ENCODE data around the gene NRXN3. TPM values are rescaled to one million over a fixed set of nuclear protein-coding genes. Genes with fewer than 3 reads are reported as not detected.

NRXN3 gene
- total and polyA plus RNA-seq, 2 of the 4 experiments (the other 2 are of a cell fraction), result 4.8 to 25.1 TPM

DNA sequence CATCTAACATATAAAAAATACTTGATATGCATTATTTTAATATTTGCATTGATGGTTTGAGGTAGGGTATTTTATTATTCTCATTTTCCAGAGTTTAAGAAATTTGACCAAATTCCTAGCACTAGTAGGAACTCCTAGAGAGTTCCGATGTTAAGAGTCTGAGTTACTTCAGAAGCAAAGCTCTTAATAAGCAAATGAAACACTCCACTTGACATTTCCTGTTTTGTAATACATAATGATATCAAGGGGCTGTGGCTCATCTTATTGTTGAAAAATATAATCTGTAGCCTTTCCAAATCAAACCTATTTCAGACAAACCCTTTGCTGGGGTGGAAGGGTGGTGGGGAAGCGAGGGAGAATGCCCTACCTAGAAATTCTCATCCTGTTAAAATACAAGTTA lies 1685.6 kb downstream of the NRXN3 start:
- Histone ChIP-seq H4K5ac (ENCODE audit: low read depth, low read length) (no peak overlapping the region), H2BK15ac (ENCODE audit: low read depth, low read length) (no peak overlapping the region), H2BK5ac (ENCODE audit: low read depth, low read length, poor library complexity, severe bottlenecking) (no peak overlapping the region), H3K9me3 (ENCODE audit: control insufficient read depth, insufficient read depth, low read length) (no peaks in the 10 kb centered on the region), H3K9me1 (ENCODE audit: insufficient read depth, low read length) (no peaks in the 10 kb centered on the region), H3K27me3 (ENCODE audit: control insufficient read depth, insufficient read depth, low read length) (no peaks in the 10 kb centered on the region), H4K20me1 (ENCODE audit: insufficient read depth, low read length) (no peaks in the 10 kb centered on the region), H2AK9ac (replicated peaks; ENCODE audit: low read depth, low read length, poor library complexity) (no peak overlapping the region), H3K9ac (ENCODE audit: low read depth, low read length) (no peak overlapping the region), H3K79me1 (ENCODE audit: low read depth in 1 of 2, low read length in 2 of 2) (no peaks in the 10 kb centered on the region), H4K8ac (ENCODE audit: low read depth in 2 of 2, low read length in 2 of 2) (no peak overlapping the region), H3K18ac (ENCODE audit: low read depth, low read length) (no peak overlapping the region), H3K4me2 (ENCODE audit: low read depth, low read length) (no peak overlapping the region), H4K91ac (ENCODE audit: insufficient read depth, low read depth, low read length) (no peak overlapping the region), H2BK20ac (ENCODE audit: low read depth, low read length) (no peak overlapping the region), H3K27ac (ENCODE audit: insufficient read depth, low read length) (no peak overlapping the region), H3K14ac (replicated peaks; ENCODE audit: low read depth, low read length) (no peak overlapping the region), H3K4ac (ENCODE audit: low read depth, low read length) (no peak overlapping the region), H3K23ac (ENCODE audit: low read depth, low read length) (no peak overlapping the region), H3K4me1 (ENCODE audit: control insufficient read depth, insufficient read depth, low read length) (no peaks in the 10 kb centered on the region), H2BK120ac (ENCODE audit: low read depth, low read length) (no peak overlapping the region), H3K56ac (ENCODE audit: extremely low read depth, insufficient read depth, low read length) (no peak overlapping the region), H3K36me3 (ENCODE audit: control insufficient read depth, insufficient read depth, low read length) (no peaks in the 10 kb centered on the region), H2AFZ (replicated peaks; ENCODE audit: low read length, poor library complexity) (no peak overlapping the region), H3K4me3 (ENCODE audit: insufficient read depth, low read depth, low read length) (no peak overlapping the region), H2AK5ac (ENCODE audit: low read depth, low read length) (no peak overlapping the region)
- dilution Hi-C loops (cut with HindIII; ENCODE audit: low sequenced_read_pairs, unreplicated experiment) (no loop called here), intact Hi-C loops (cut with micrococcal nuclease) (loop anchor here (10.0 kb wide), 1 partner anchor 581 kb away; no protein-coding TSS in a partner anchor), in situ Hi-C loops (cut with MboI; ENCODE audit: low sequenced_read_pairs) (no loop called here)
- no peak for ATAC-seq (ENCODE audit: low read depth)
- BruUV-seq (replicated peaks), result no TSS peak
- POLR2A ChIA-PET (ENCODE audit: unreplicated experiment), result no interaction called here
- peak; percentile 9 for DNase-seq
- CTCF ChIA-PET, result interaction anchor here (1.4 kb wide), 1 partner anchor 9 kb away, joined by 5 read pairs; no protein-coding TSS in a partner anchor
- no peak for TF ChIP-seq RAD21 (IDR thresholded peaks at IDR 0.05; ENCODE audit: low read length)
- no peak for TF ChIP-seq SMC3 (IDR thresholded peaks at IDR 0.05; ENCODE audit: low read depth, low read length)
- no peak for TF ChIP-seq POLR2A (IDR thresholded peaks at IDR 0.05; ENCODE audit: low read depth, low read length)
- no peak for TF ChIP-seq RCOR1 (IDR thresholded peaks at IDR 0.05; ENCODE audit: insufficient replicate concordance, low read length)
- TF ChIP-seq MAZ (IDR thresholded peaks at IDR 0.05; ENCODE audit: borderline replicate concordance, low read depth, low read length), result no peak
- TF ChIP-seq BHLHE40 (IDR thresholded peaks at IDR 0.05; ENCODE audit: low read depth, low read length), result no peak
- TF ChIP-seq RFX5 (IDR thresholded peaks at IDR 0.05; ENCODE audit: low read depth, low read length), result no peak
- no peak for TF ChIP-seq NFE2L2 (IDR thresholded peaks at IDR 0.05; ENCODE audit: low read depth, low read length)
- TF ChIP-seq MAFK (IDR thresholded peaks at IDR 0.05; ENCODE audit: low read depth, low read length), result no peak
- TF ChIP-seq, protein P1, sequence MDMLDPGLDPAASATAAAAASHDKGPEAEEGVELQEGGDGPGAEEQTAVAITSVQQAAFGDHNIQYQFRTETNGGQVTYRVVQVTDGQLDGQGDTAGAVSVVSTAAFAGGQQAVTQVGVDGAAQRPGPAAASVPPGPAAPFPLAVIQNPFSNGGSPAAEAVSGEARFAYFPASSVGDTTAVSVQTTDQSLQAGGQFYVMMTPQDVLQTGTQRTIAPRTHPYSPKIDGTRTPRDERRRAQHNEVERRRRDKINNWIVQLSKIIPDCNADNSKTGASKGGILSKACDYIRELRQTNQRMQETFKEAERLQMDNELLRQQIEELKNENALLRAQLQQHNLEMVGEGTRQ (IDR thresholded peaks at IDR 0.05; ENCODE audit: low read depth, low read length), result no peak
- no peak for TF ChIP-seq FOS (IDR thresholded peaks at IDR 0.05; ENCODE audit: low read depth, low read length)
- no peak for TF ChIP-seq MXI1 (IDR thresholded peaks at IDR 0.05; ENCODE audit: borderline replicate concordance, low read depth, low read length)
- WGBS, 2 experiments (ENCODE audit: extremely low coverage in 2 of 2, insufficient read length in 1 of 2), result no CpG with 5 or more reads among the region's 2 CpGs

Measured in IMR-90 (cell line).